GM10266 (cell line): Measurements from ENCODE around the gene SF3B3.
"Not testable (repeated sequence)": the region's sequence is repeated elsewhere in the genome, so short reads cannot be mapped to it uniquely, and the experiment has no call there.

Experiments
- DNase-seq: peaks from one replicate; pipeline ENCODE4 v3.0.0; 2012; ENCODE audit errors: extremely low spot score
- TF ChIP-seq, protein P1 (sequence below): IDR thresholded peaks from 2 replicates; pipeline ENCODE4 v1.5.1; 2012; ENCODE audit warnings: mild to moderate bottlenecking, low read depth; ENCODE audit not compliant: control insufficient read depth, insufficient read depth; ENCODE audit errors: missing control alignments

Gene SF3B3

GRCh38 chr16:70512456-70512855, 11.2 kb upstream of the SF3B3 start:
- TF ChIP-seq, protein P1, sequence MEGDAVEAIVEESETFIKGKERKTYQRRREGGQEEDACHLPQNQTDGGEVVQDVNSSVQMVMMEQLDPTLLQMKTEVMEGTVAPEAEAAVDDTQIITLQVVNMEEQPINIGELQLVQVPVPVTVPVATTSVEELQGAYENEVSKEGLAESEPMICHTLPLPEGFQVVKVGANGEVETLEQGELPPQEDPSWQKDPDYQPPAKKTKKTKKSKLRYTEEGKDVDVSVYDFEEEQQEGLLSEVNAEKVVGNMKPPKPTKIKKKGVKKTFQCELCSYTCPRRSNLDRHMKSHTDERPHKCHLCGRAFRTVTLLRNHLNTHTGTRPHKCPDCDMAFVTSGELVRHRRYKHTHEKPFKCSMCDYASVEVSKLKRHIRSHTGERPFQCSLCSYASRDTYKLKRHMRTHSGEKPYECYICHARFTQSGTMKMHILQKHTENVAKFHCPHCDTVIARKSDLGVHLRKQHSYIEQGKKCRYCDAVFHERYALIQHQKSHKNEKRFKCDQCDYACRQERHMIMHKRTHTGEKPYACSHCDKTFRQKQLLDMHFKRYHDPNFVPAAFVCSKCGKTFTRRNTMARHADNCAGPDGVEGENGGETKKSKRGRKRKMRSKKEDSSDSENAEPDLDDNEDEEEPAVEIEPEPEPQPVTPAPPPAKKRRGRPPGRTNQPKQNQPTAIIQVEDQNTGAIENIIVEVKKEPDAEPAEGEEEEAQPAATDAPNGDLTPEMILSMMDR = no peak
- DNase-seq = no peak

GRCh38 chr16:70520612-70521297, 2.9 kb upstream of the SF3B3 start:
- no peak for DNase-seq
- TF ChIP-seq, protein P1 = no peak

GRCh38 chr16:70522216-70523075, 1.2 kb upstream of the SF3B3 start:
- DNase-seq = no peak
- TF ChIP-seq, protein P1 = no peak

DNA sequence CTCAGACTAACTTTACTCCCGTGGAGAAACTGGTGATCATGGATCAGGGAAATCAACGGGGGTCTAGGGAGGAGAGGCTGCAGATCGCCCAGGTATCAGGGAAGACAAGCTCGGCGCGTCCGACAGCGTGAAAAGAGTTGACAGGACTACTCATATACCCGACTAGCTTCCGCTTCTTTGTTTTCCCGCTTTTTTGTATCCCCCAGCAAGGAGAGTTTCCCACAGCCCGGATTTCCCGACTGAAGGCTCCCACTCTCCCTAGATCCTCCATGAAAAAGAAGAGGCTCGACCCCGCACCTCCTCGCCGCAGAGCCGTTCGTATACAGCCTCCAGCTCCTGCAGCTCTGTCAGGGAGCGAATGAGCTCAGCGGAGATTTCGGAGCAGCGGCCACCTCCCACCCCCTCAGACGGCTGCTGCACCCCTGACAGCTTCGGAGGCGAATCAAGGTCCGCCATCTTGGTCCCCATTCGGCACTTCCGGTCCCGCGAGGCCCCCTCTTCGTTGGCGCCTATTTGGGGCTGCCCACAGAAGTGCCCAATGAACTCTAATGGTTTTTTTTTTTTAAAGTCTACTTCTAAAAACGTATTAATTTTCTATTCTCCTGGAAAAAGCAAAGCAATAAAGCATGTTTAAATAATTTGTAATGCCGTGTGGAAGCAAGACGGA, 407 bp upstream of the SF3B3 start, which contains the start of gene COG4:
Gene COG4, minus strand, starts transcription at position 479 of the 667 bp plus-strand sequence. Its CDS starts 11 bp downstream, at position 468.
- peak; percentile 84 for DNase-seq
- TF ChIP-seq, protein P1 = no peak

DNA sequence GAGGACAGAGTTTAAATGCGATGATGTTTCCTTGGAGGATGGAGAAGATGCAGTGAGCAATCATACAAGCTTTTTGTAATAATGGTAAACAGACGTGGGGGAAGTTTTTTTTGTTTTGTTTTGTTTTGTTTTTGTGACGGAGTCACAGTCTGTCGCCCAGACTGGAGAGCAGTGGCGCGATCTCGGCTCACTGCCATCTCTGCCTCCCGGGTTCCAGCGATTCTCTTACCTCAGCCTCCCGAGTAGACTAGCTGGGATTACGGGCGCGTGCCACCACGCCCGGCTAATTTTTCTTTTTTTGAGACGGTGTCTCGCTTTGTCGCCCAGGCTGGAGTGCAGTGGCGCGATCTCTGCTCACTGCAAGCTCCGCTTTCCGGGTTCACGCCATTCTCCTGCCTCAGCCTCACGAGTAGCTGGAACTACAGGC, 796 bp downstream of the SF3B3 start:
- not testable (repeated sequence) for DNase-seq

DNA sequence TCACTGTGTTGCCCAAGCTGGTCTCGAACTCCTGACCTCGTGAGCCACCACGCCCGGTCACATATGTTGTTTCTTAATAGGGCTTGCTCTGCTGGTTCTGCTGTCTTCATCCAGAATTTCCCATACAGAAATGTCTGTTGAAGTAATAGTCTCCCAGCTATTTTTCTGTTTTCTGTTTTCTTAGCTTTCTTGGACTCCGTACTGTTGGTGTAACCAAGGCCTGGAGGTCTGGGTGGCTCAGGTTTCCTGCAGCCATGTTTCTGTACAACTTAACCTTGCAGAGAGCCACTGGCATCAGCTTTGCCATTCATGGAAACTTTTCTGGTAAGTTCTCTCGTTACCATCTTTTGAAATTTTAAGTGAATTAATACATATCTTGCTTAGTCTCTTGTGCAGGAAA, 2.8 kb downstream of the SF3B3 start:
- TF ChIP-seq, protein P1 = no peak
- no peak for DNase-seq

- DNase-seq = no peak
- TF ChIP-seq, protein P1 = no peak
These were observed 3.8 kb downstream of the SF3B3 start for GRCh38 chr16:70527315-70527996.
